Fibroblast of mammary gland (primary cell): Measurements from ENCODE around the gene CKS2.
"Not testable (repeated sequence)": the region's sequence is repeated elsewhere in the genome, so short reads cannot be mapped to it uniquely, and the experiment has no call there.

Source experiments
- DNase-seq: peaks from one replicate; pipeline ENCODE4 v3.0.0-alpha.2; 2010; ENCODE audit warnings: low read depth
- H3K4me3 ChIP-seq: 2 replicates; pipeline ENCODE4 v1.5.1; 2011; ENCODE audit warnings: low read depth, mild to moderate bottlenecking, low read length, moderate library complexity; ENCODE audit not compliant: control insufficient read depth
- CTCF ChIP-seq: conservative IDR thresholded peaks from 2 replicates; pipeline ENCODE4 v1.5.1; 2011; ENCODE audit warnings: low read depth, low read length, inconsistent platforms; ENCODE audit not compliant: control insufficient read depth, insufficient read depth

The CKS2 gene

GRCh38 chr9:89278997-89279739, 31.8 kb upstream of the CKS2 start:
- peak; percentile 85 for TF ChIP-seq CTCF

GRCh38 chr9:89281106-89281505, 29.9 kb upstream of the CKS2 start:
- TF ChIP-seq CTCF, result no peak
- H3K4me3 ChIP-seq, result no peak overlapping the region
- peak; percentile 60 for DNase-seq

More at GRCh38 chr9:89278997-89279739, 31.8 kb upstream of the CKS2 start:
- no peak overlapping the region for H3K4me3 ChIP-seq
- DNase-seq, result peak; percentile 81

- DNase-seq, H3K4me3 ChIP-seq: not testable (repeated sequence)
Observed at GRCh38 chr9:89282248-89282968, 28.6 kb upstream of the CKS2 start.

GRCh38 chr9:89284076-89284475, 26.9 kb upstream of the CKS2 start:
- no peak for TF ChIP-seq CTCF
- H3K4me3 ChIP-seq, result no peak overlapping the region
- DNase-seq, result no peak

- no peak for TF ChIP-seq CTCF
- H3K4me3 ChIP-seq, result no peak overlapping the region
- DNase-seq, result no peak
Observed at GRCh38 chr9:89291741-89292140, 19.3 kb upstream of the CKS2 start.

- no peak for DNase-seq
- no peak overlapping the region for H3K4me3 ChIP-seq
- no peak for TF ChIP-seq CTCF
Observed at GRCh38 chr9:89293014-89293413, 18.0 kb upstream of the CKS2 start.

GRCh38 chr9:89295400-89295799, 15.6 kb upstream of the CKS2 start:
- no peak for DNase-seq
- no peak for TF ChIP-seq CTCF
- no peak overlapping the region for H3K4me3 ChIP-seq

- DNase-seq, H3K4me3 ChIP-seq: not testable (repeated sequence)
Observed at GRCh38 chr9:89301996-89302395, 9.0 kb upstream of the CKS2 start.
